H1 (cell line): ENCODE results near the gene PDGFD. TPM values are rescaled to one million over a fixed set of nuclear protein-coding genes. Genes with fewer than 3 reads are reported as not detected.

Source experiments
- CTCF ChIA-PET: fragments of 300-600 bp; sonication (Branson Sonifier 250); formaldehyde crosslinking; loops from one replicate; lab custom pipeline; 2021; ENCODE audit not compliant: partially characterized antibody; lab: Charles Lee
- POLR2A ChIA-PET: fragments of 300-600 bp; sonication (Branson Sonifier 250); formaldehyde crosslinking; loops from one replicate; lab custom pipeline; 2021; ENCODE audit warnings: inconsistent platforms; ENCODE audit not compliant: partially characterized antibody; lab: Charles Lee
- DNase-seq, 2 experiments: peaks; one replicate each; pipeline versions ENCODE4 v3.0.0 to v3.0.0-alpha.2; 2010 to 2022; ENCODE audit warnings: low spot score in 2 of 2, low read depth in 1 of 2, mixed read lengths in 1 of 2
- FAIRE-seq: peaks from 2 replicates; lab custom pipeline; 2011; peaks lifted over from hg19 to GRCh38; lab: Jason Lieb, UNC
- H2AFZ ChIP-seq: 2 replicates; pipeline ENCODE4 v1.8.1; 2012; ENCODE audit warnings: low read length, inconsistent platforms
- H2AK5ac ChIP-seq: 2 replicates; pipeline ENCODE4 v1.6.1; 2013; ENCODE audit warnings: low read depth, low read length
- H2BK120ac ChIP-seq: replicated peaks from 2 replicates; pipeline ENCODE3; 2013; ENCODE audit warnings: low read depth, low read length, inconsistent platforms
- H2BK12ac ChIP-seq: 2 replicates; pipeline ENCODE4 v1.6.1; 2013; ENCODE audit warnings: low read depth, low read length
- H2BK15ac ChIP-seq: 2 replicates; pipeline ENCODE4 v1.6.1; 2013; ENCODE audit warnings: low read length
- H2BK20ac ChIP-seq: 2 replicates; pipeline ENCODE4 v1.6.1; 2013; ENCODE audit warnings: low read length
- H2BK5ac ChIP-seq: 2 replicates; pipeline ENCODE4 v1.6.1; 2013; ENCODE audit warnings: low read depth, low read length
- H3K14ac ChIP-seq: 2 replicates; pipeline ENCODE4 v1.6.1; 2013; ENCODE audit warnings: inconsistent platforms; ENCODE audit not compliant: insufficient read length
- H3K18ac ChIP-seq: 2 replicates; pipeline ENCODE4 v1.6.1; 2013; ENCODE audit warnings: low read length; ENCODE audit errors: extremely low read depth
- H3K23ac ChIP-seq: 2 replicates; pipeline ENCODE4 v1.6.1; 2013; ENCODE audit warnings: inconsistent platforms; ENCODE audit not compliant: insufficient read length
- H3K23me2 ChIP-seq: 2 replicates; pipeline ENCODE4 v1.6.1; 2013; ENCODE audit warnings: low read depth, low read length
- H3K27ac ChIP-seq: 2 replicates; pipeline ENCODE4 v1.6.1; 2011; ENCODE audit warnings: low read depth, low read length, inconsistent platforms
- H3K27me3 ChIP-seq, 4 experiments: replicated peaks in 1 of 4; 1 replicate in 1 of 4; 2 replicates in 3 of 4; pipeline versions ENCODE4 v1.6.1 to v1.8.1; 2011 to 2013; ENCODE audit warnings: low read length in 3 of 4, mild to moderate bottlenecking in 3 of 4, inconsistent platforms in 2 of 4, mixed read lengths in 2 of 4, moderate library complexity in 1 of 4; ENCODE audit not compliant: control insufficient read depth in 3 of 4, insufficient read depth in 3 of 4; ENCODE audit errors: extremely low read depth in 1 of 4
- H3K36me3 ChIP-seq, 4 experiments: 2 replicates each; pipeline versions ENCODE4 v1.6.1 to v1.8.1; 2011 to 2013; ENCODE audit warnings: mild to moderate bottlenecking in 4 of 4, low read length in 3 of 4, moderate library complexity in 2 of 4, control low read depth in 1 of 4, inconsistent platforms in 1 of 4; ENCODE audit not compliant: insufficient read depth in 4 of 4, control insufficient read depth in 2 of 4
- H3K4ac ChIP-seq: replicated peaks from 2 replicates; pipeline ENCODE3; 2013; ENCODE audit warnings: low read length, low read depth, mixed read lengths, inconsistent platforms; ENCODE audit not compliant: insufficient read length
- H3K4me1 ChIP-seq, 4 experiments: replicated peaks in 1 of 4; 1 replicate in 1 of 4; 2 replicates in 3 of 4; pipeline versions ENCODE4 v1.6.1 to v1.8.1; 2011 to 2013; ENCODE audit warnings: low read length in 3 of 4, inconsistent platforms in 2 of 4, mixed read lengths in 1 of 4; ENCODE audit not compliant: insufficient read depth in 4 of 4, control insufficient read depth in 3 of 4
- H3K4me2 ChIP-seq, 2 experiments: 2 replicates each; pipeline versions ENCODE4 v1.6.1 to v1.8.1; 2011 to 2013; ENCODE audit warnings: low read depth in 2 of 2, low read length in 2 of 2, control low read depth in 1 of 2, inconsistent platforms in 1 of 2, mild to moderate bottlenecking in 1 of 2; ENCODE audit not compliant: insufficient read depth in 1 of 2
- H3K4me3 ChIP-seq, 4 experiments: fragments of 200-600, 300-600 bp in 1 of 4; sonication (generic), shearing (Covaris generic), sonication (Bioruptor Twin) in 1 of 4; 2 replicates each; pipeline versions ENCODE4 v1.5.1 to v1.8.1; 2011 to 2016; ENCODE audit warnings: low read length in 4 of 4, low read depth in 3 of 4, control low read depth in 2 of 4, inconsistent platforms in 2 of 4, mild to moderate bottlenecking in 2 of 4, mixed read lengths in 1 of 4, moderate library complexity in 1 of 4; ENCODE audit not compliant: insufficient read depth in 2 of 4; ENCODE audit errors: extremely low read depth in 1 of 4
- H3K56ac ChIP-seq: replicated peaks from 2 replicates; pipeline ENCODE3; 2013; ENCODE audit warnings: low read depth, mild to moderate bottlenecking, mixed read lengths, low read length, inconsistent platforms; ENCODE audit not compliant: insufficient read length
- H3K79me1 ChIP-seq: 2 replicates; pipeline ENCODE4 v1.6.1; 2013; ENCODE audit warnings: low read depth, low read length, control low read depth
- H3K79me2 ChIP-seq, 2 experiments: 2 replicates each; pipeline versions ENCODE4 v1.6.1 to v1.8.1; 2012 to 2013; ENCODE audit warnings: low read length in 2 of 2, mild to moderate bottlenecking in 2 of 2, inconsistent platforms in 1 of 2; ENCODE audit not compliant: insufficient read depth in 2 of 2, control insufficient read depth in 1 of 2
- H3K9ac ChIP-seq, 4 experiments: replicated peaks in 1 of 4; 1 replicate in 1 of 4; 2 replicates in 3 of 4; pipeline versions ENCODE4 v1.6.1 to v1.8.1; 2011 to 2013; ENCODE audit warnings: low read depth in 3 of 4, low read length in 3 of 4, control low read depth in 2 of 4, mild to moderate bottlenecking in 2 of 4, moderate library complexity in 2 of 4, inconsistent platforms in 1 of 4; ENCODE audit errors: extremely low read depth in 1 of 4
- H3K9me3 ChIP-seq, 2 experiments: 2 replicates each; pipeline versions ENCODE4 v1.6.1 to v1.8.1; 2012 to 2013; ENCODE audit warnings: mild to moderate bottlenecking in 2 of 2, moderate library complexity in 2 of 2, control low read depth in 1 of 2, inconsistent platforms in 1 of 2, low read depth in 1 of 2, low read length in 1 of 2, mixed read lengths in 1 of 2; ENCODE audit not compliant: insufficient read depth in 2 of 2
- H4K20me1 ChIP-seq, 2 experiments: replicated peaks in 1 of 2; 2 replicates each; pipeline versions ENCODE3 to v1.8.1; 2011 to 2013; ENCODE audit warnings: inconsistent platforms in 2 of 2, low read length in 2 of 2, mild to moderate bottlenecking in 1 of 2; ENCODE audit not compliant: insufficient read depth in 2 of 2, control insufficient read depth in 1 of 2
- H4K5ac ChIP-seq: 2 replicates; pipeline ENCODE4 v1.6.1; 2013; ENCODE audit warnings: low read length, low read depth, mixed read lengths, inconsistent platforms; ENCODE audit not compliant: insufficient read length
- H4K8ac ChIP-seq: 2 replicates; pipeline ENCODE4 v1.8.0; 2013; ENCODE audit warnings: mild to moderate bottlenecking, moderate library complexity, low read length, inconsistent platforms; ENCODE audit not compliant: insufficient read depth; ENCODE audit errors: extremely low read depth
- H4K91ac ChIP-seq: replicated peaks from 2 replicates; pipeline ENCODE3; 2013; ENCODE audit warnings: low read length, mixed read lengths, inconsistent platforms; ENCODE audit not compliant: insufficient read length
- BRCA1 ChIP-seq: IDR thresholded peaks from 2 replicates; pipeline ENCODE4 v1.6.1; 2012; ENCODE audit warnings: low read depth, low read length, improper control_type of control experiment
- CBX5 ChIP-seq: fragments of 300-800, 300-1000 bp; sonication (generic); IDR thresholded peaks from 2 replicates; pipeline ENCODE4 v1.7.1; 2016; ENCODE audit warnings: antibody characterized with exemption, low read length, low read depth
- EP300 ChIP-seq, 2 experiments: IDR thresholded peaks; 1 replicate in 1 of 2; 2 replicates in 1 of 2; pipeline ENCODE4 v1.6.1; 2011 to 2012; ENCODE audit warnings: low read depth in 2 of 2, low read length in 2 of 2, mild to moderate bottlenecking in 2 of 2, borderline replicate concordance in 1 of 2, inconsistent platforms in 1 of 2, moderate library complexity in 1 of 2
- HDAC6 ChIP-seq: IDR thresholded peaks from one replicate; pipeline ENCODE4 v1.7.1; 2012; ENCODE audit warnings: low read depth, mild to moderate bottlenecking, inconsistent platforms, low read length, moderate library complexity
- NANOG ChIP-seq: IDR thresholded peaks from 2 replicates; pipeline ENCODE4 v1.6.1; 2011; ENCODE audit warnings: low read length, low read depth, mild to moderate bottlenecking, inconsistent platforms; ENCODE audit not compliant: insufficient read depth, poor library complexity, severe bottlenecking
- POLR2A ChIP-seq, 2 experiments: IDR thresholded peaks; 1 replicate in 1 of 2; 2 replicates in 1 of 2; pipeline ENCODE4 v1.6.1; 2011; ENCODE audit warnings: low read depth in 2 of 2, low read length in 2 of 2, mild to moderate bottlenecking in 2 of 2; ENCODE audit errors: control extremely low read depth in 1 of 2
- RBBP5 ChIP-seq: IDR thresholded peaks from 2 replicates; pipeline ENCODE4 v1.7.1; 2012; ENCODE audit warnings: low read depth, mild to moderate bottlenecking, inconsistent platforms, low read length, moderate library complexity, borderline replicate concordance
- SP1 ChIP-seq: IDR thresholded peaks from 2 replicates; pipeline ENCODE4 v1.6.1; 2011; ENCODE audit warnings: low read depth, low read length
- SRF ChIP-seq: IDR thresholded peaks from 2 replicates; pipeline ENCODE4 v1.6.1; 2011; ENCODE audit warnings: mild to moderate bottlenecking, low read depth, low read length, moderate library complexity
- SUZ12 ChIP-seq: fragments of 200-600 bp; sonication (generic); IDR thresholded peaks from 2 replicates; pipeline ENCODE4 v1.6.1; 2012; ENCODE audit warnings: mild to moderate bottlenecking, inconsistent platforms, low read length, moderate library complexity, mixed read lengths
- ZNF274 ChIP-seq: IDR thresholded peaks from 2 replicates; pipeline ENCODE4 v1.7.0; 2012; ENCODE audit warnings: low read length, borderline replicate concordance; ENCODE audit errors: extremely low read depth
- WGBS, 2 experiments: shearing (Covaris generic) in 1 of 2; methylation state at CpG; one replicate each; pipeline versions ENCODE4 v1.1.6 to v1.1.7; 2013 to 2015; ENCODE audit warnings: low lambda C conversion rate in 2 of 2, mixed read lengths in 2 of 2, inconsistent platforms in 1 of 2, low coverage in 1 of 2, missing lambda C conversion rate in 1 of 2; ENCODE audit not compliant: insufficient replicate concordance in 2 of 2, insufficient coverage in 1 of 2, insufficient read length in 1 of 2; ENCODE audit errors: extremely low coverage in 1 of 2, missing lambda C conversion rate in 1 of 2; 5-methylcytosine and 5-hydroxymethylcytosine counted together
- polyA plus RNA-seq, 7 experiments: library from polyadenylated mRNA; depleted of rRNA in 3 of 7; stranded (reverse) in 5 of 7; unstranded in 2 of 7; fragments of >200 nt in 5 of 7; fragments of 200-250 nt in 2 of 7; gene quantifications; 1 replicate in 5 of 7; 2 replicates in 1 of 7; 4 replicates in 1 of 7; pipeline versions ENCODE4 v1.2.1 to v1.2.3, GENCODE V29; 2011 to 2013; ENCODE audit warnings: missing spikeins in 2 of 7, mixed read lengths in 2 of 7
- total RNA-seq: library from RNA; stranded (reverse); fragmentation: NEBNext Ultra II Directional; extraction: Animal tissue kit (Norgen Biotek cat#: 25700); gene quantifications from 2 replicates; pipeline ENCODE4 v1.2.1, GENCODE V29; 2021
- TF ChIP-seq, protein P1 (sequence below): IDR thresholded peaks from 2 replicates; pipeline ENCODE4 v1.6.1; 2011; ENCODE audit warnings: low read length, improper control_type of control experiment

PDGFD gene
- total and polyA plus RNA-seq, 2 of the 8 experiments (the other 6 are each of a cell fraction or from before 2014, with no cell fraction given): 1.1 to 3.9 TPM

DNA sequence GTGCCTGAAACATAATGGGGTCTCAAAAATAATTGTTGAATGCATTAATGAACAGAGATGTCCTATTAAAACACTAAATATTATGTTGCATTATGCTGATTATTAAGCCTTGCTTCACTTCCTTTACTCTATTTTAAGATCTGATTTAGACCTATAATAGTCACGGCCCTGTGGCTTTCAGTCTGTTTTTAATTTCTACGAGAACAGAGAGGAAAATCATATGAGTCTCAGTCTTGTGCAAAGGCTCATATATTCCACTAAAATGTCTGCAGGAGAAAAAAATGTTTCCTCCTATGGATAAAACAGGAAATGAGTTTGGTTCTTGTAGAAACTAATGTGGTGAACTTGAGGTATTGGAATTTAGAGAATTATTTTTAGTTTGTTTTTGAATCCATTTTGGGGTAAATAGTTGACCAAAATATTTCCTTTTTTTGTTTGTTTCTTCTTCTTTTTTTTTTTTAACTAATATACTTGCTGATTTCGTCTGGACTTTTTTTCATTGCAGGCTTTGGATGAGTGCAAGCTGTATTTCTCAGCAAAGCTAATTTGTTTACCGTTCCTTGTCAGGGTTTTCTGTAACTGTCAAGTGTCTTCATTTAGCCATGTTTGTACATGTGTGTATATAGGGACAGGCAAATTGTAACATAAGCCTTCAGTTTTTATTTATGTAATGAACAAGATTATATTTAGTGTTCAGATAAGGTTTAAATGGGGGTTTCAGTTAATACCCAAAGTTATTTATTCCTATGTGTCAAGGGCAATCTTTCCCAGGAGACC lies 266.6 kb downstream of the PDGFD start:
- no peak overlapping the region for H2AFZ ChIP-seq
- WGBS, 2 experiments: 85% methylated on average over 4 of the region's 4 CpGs; no CpG with 5 or more reads in 1 of the 2 experiments
- H3K27ac ChIP-seq: no peak overlapping the region
- H2BK20ac ChIP-seq: no peak overlapping the region
- H3K36me3 ChIP-seq: no peaks in the 10 kb centered on the region
- H3K9me3 ChIP-seq: no peaks in the 10 kb centered on the region
- no peak overlapping the region for H3K9ac ChIP-seq
- H4K5ac ChIP-seq: no peak overlapping the region
- H3K23me2 ChIP-seq: no peaks in the 10 kb centered on the region
- no peak overlapping the region for H2BK12ac ChIP-seq
- no peak overlapping the region for H4K91ac ChIP-seq
- H3K4me2 ChIP-seq: no peak overlapping the region
- FAIRE-seq (no peak), DNase-seq (no peak)
- CTCF ChIA-PET: interaction anchor here (1.1 to 1.5 kb wide), 2 partner anchors 10 to 15 kb away, joined by 3 read pairs; no protein-coding TSS in a partner anchor
- H3K56ac ChIP-seq: no peak overlapping the region
- H2AK5ac ChIP-seq: no peak overlapping the region
- H3K14ac ChIP-seq: no peak overlapping the region
- no peak overlapping the region for H3K23ac ChIP-seq
- no peak overlapping the region for H3K4ac ChIP-seq
- no peak overlapping the region for H2BK5ac ChIP-seq
- H2BK15ac ChIP-seq: no peak overlapping the region
- no peaks in the 10 kb centered on the region for H4K20me1 ChIP-seq
- no peak overlapping the region for H4K8ac ChIP-seq
- POLR2A ChIA-PET: no interaction called here
- H3K4me1 ChIP-seq: no peaks in the 10 kb centered on the region
- H3K79me1 ChIP-seq: no peaks in the 10 kb centered on the region
- no peaks in the 10 kb centered on the region for H3K79me2 ChIP-seq
- H3K4me3 ChIP-seq: no peak overlapping the region
- no peak overlapping the region for H2BK120ac ChIP-seq
- H3K18ac ChIP-seq: no peak overlapping the region
- H3K27me3 ChIP-seq: no peaks in the 10 kb centered on the region
- TF ChIP-seq POLR2A (IDR thresholded peaks at IDR 0.05; ENCODE audit: control extremely low read depth in 1 of 2, low read depth in 2 of 2, low read length in 2 of 2) (no peak), NANOG (no peak), ZNF274 (no peak), HDAC6 (no peak), SUZ12 (no peak), BRCA1 (no peak), EP300 (IDR thresholded peaks at IDR 0.05; ENCODE audit: borderline replicate concordance in 1 of 2, low read depth in 2 of 2, low read length in 2 of 2) (no peak), SRF (no peak), SP1 (no peak), RBBP5 (no peak), CBX5 (no peak)
- TF ChIP-seq, protein P1, sequence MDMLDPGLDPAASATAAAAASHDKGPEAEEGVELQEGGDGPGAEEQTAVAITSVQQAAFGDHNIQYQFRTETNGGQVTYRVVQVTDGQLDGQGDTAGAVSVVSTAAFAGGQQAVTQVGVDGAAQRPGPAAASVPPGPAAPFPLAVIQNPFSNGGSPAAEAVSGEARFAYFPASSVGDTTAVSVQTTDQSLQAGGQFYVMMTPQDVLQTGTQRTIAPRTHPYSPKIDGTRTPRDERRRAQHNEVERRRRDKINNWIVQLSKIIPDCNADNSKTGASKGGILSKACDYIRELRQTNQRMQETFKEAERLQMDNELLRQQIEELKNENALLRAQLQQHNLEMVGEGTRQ: no peak
